Transverse colon (tissue), 4 donors: ENCODE data around the gene HOXB7.

Source experiments
- CTCF ChIP-seq, 5 experiments: fragments of 200-600 bp in 3 of 5; fragments of 450-650 bp in 2 of 5; sonication (generic) in 3 of 5; IDR thresholded peaks; 1 replicate in 2 of 5; 2 replicates in 3 of 5; pipeline ENCODE4 v1.5.1; 2016 to 2017; ENCODE audit warnings: antibody characterized with exemption in 5 of 5, inconsistent platforms in 3 of 5, mild to moderate bottlenecking in 2 of 5, moderate library complexity in 1 of 5
- EP300 ChIP-seq: sonication (generic); formaldehyde crosslinking; IDR thresholded peaks from one replicate; pipeline ENCODE4 v1.6.1; 2017; ENCODE audit warnings: antibody characterized with exemption, low read depth
- POLR2A ChIP-seq: fragments of 450-650 bp; IDR thresholded peaks from one replicate; pipeline ENCODE4 v1.6.1; 2016; ENCODE audit warnings: antibody characterized with exemption, mild to moderate bottlenecking, moderate library complexity
- POLR2AphosphoS5 ChIP-seq, 3 donors: sonication (generic); formaldehyde crosslinking; IDR thresholded peaks; one replicate each; pipeline ENCODE4 v1.6.1; 2016; ENCODE audit warnings: antibody characterized with exemption in 3 of 3

DNA sequence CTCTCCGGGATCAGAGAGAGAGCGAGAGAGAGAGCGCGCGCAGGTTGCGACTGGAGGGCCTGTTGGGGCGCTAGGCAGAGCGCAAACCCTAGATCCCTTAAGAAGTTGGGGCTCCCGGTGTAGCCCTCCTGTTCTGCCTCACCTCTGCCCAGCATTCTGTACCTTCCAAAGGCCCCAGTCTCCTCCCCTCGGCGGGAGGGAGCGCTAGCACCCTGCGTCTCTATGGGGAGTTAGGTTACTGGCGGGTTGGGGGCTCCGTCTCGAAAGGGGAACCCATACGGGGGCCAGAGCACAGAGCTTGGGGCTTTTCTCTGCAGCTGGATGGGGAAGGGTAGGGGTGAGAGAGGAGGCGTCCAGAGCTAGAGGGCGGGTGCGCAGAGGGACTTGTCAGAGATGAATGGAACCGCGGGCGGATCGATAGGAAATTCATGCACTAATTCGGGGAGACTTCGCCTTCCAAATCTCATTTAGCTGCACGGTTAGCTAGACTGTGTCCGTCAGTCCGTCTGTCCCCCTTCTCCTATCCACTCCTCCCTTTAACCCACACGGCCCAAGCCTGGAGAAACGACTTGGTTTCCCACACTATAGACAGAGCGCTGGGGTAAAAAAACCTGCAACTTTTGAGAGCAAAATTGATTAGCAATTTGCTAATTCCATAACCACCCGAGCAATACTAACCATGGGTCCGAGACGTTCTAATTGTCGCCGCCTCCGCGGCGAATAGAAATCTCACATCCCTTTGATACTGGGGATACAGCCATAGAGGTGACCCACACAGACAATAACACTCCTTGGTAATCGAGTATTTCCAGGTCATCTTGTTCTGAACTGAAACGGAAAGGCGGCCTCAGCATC is 32.0 kb downstream of the HOXB7 start:
- TF ChIP-seq POLR2A (no peak), CTCF (IDR thresholded peaks at IDR 0.05) (no peak), POLR2AphosphoS5 (IDR thresholded peaks at IDR 0.05) (no peak), EP300 (no peak)
